ENCODE measurements around the gene DNAAF5. TPM values are rescaled to one million over a fixed set of nuclear protein-coding genes. Genes with fewer than 3 reads are reported as not detected.

Gene DNAAF5
- total RNA-seq = 14.7 TPM

GRCh38 chr7:726084-726853 is at the start of gene DNAAF5:
DNAAF5 (plus strand) TSS chr7:726699; CDS start chr7:726721, 22 bp downstream.

GRCh38 chr7:727104-727805 is 756 bp downstream of the DNAAF5 start, which contains the start of gene PRKAR1B:
PRKAR1B (minus strand) TSS chr7:727281; CDS start chr7:711505, 15,776 bp downstream.

GRCh38 chr7:832167-832967 is 105.9 kb downstream of the DNAAF5 start, which contains the start of gene SUN1:
SUN1 (plus strand) TSS chr7:832476; CDS start chr7:832525, 49 bp downstream.

Other genes with a start within 250 kb of the DNAAF5 start
- gene PDGFA, start 206.9 kb upstream of the DNAAF5 start, total RNA-seq = 24.4 TPM
- 88.3 TPM for gene PRKAR1B, start 582 bp downstream of the DNAAF5 start, total RNA-seq
- 335 TPM for gene SUN1, start 105.8 kb downstream of the DNAAF5 start, total RNA-seq
- 19.1 TPM for gene GET4, start 149.9 kb downstream of the DNAAF5 start, total RNA-seq
- gene ADAP1, start 228.0 kb downstream of the DNAAF5 start, total RNA-seq = 30.4 TPM
- 46.6 TPM for gene COX19, start 248.8 kb downstream of the DNAAF5 start, total RNA-seq

All from parietal lobe (tissue), 1 donor.